Fibroblast of lung (primary cell): ENCODE data around the gene ABR.

ENCODE experiments used
- EZH2 ChIP-seq: IDR thresholded peaks from 2 replicates; pipeline ENCODE4 v1.5.1; 2012; ENCODE audit warnings: low read length, control low read depth, mild to moderate bottlenecking; ENCODE audit errors: missing control alignments
- TF ChIP-seq, protein P1 (sequence below), 2 donors: IDR thresholded peaks in 1 of 2; conservative IDR thresholded peaks in 1 of 2; 1 replicate in 1 of 2; 2 replicates in 1 of 2; pipeline ENCODE4 v1.5.1; 2011 to 2012; ENCODE audit warnings: low read length in 2 of 2, control low read depth in 1 of 2, inconsistent platforms in 1 of 2, low read depth in 1 of 2, mild to moderate bottlenecking in 1 of 2

DNA sequence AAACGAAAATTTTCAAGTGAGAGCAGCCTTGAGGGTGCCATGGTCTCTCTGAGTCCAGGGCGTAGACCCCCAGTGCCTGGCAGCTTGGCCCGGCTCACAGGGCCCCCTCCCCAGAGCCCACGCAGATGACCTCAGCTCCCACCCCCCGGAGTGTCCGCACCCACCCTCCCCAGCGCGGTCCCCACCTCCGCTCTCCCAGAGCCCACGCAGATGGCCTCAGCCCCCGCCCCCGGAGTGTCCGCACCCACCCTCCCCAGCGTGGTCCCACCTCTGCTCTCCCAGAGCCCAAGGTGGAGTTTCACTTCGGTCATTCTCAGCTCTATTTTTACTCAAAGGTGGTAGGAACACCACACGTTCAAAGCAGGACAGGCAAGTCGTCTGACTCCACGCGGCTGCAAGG is 13.9 kb downstream of the ABR start:
- TF ChIP-seq, protein P1, sequence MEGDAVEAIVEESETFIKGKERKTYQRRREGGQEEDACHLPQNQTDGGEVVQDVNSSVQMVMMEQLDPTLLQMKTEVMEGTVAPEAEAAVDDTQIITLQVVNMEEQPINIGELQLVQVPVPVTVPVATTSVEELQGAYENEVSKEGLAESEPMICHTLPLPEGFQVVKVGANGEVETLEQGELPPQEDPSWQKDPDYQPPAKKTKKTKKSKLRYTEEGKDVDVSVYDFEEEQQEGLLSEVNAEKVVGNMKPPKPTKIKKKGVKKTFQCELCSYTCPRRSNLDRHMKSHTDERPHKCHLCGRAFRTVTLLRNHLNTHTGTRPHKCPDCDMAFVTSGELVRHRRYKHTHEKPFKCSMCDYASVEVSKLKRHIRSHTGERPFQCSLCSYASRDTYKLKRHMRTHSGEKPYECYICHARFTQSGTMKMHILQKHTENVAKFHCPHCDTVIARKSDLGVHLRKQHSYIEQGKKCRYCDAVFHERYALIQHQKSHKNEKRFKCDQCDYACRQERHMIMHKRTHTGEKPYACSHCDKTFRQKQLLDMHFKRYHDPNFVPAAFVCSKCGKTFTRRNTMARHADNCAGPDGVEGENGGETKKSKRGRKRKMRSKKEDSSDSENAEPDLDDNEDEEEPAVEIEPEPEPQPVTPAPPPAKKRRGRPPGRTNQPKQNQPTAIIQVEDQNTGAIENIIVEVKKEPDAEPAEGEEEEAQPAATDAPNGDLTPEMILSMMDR (conservative IDR thresholded peaks at IDR 0.05 in 1 of 2, IDR thresholded peaks at IDR 0.05 in 1 of 2; ENCODE audit: low read depth in 1 of 2, low read length in 2 of 2): no peak
- no peak for TF ChIP-seq EZH2
